Measurements from ENCODE around the gene DHX8.

DNA sequence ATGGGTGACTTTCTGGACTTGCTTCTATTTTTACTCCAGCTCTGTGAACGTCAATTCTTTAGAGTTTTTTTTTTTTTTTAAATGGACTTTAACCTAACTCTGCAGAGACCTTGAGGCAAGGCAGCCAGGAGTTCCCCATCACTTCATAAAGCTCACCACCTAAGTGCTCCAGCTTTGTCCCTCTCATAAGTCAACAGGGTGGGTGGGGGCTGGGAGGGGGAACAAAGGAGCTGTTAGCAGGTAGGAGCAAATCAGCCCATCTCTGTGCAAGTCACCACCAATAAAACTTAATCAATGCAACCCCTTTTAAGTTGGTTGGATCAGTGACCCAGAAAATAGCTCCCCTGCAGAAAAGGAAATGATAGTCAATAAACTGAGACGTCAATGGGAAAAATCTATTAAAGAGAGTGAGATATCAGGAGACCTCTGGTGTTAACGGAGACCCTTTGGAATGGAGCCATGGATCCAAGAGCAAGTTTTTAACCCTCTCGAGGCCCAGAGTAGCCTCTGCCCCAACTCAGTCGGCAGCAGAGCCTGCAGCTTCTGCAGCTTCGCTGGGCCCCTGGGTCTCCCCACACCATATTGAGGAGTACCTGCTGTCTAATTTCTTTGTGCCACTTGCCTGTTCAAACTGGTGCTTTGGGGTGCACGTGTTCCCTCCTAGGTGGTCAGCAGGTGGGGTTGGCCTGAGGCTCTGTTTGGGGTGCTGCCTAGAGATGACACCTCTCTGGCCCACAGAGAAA is 90.0 kb downstream of the DHX8 start:
- TF ChIP-seq POLR2AphosphoS5 (IDR thresholded peaks at IDR 0.05; ENCODE audit: low read depth, low read length) (no peak), POLR2A (IDR thresholded peaks at IDR 0.05; ENCODE audit: low read depth, low read length) (no peak), TAF1 (IDR thresholded peaks at IDR 0.05; ENCODE audit: low read depth, low read length) (no peak)

Data from GM12891 (cell line).